Activated CD4-positive, alpha-beta T cell treated with anti-CD3 and anti-CD28 coated beads, Interleukin-2, Interleukin-6, amounts not matched to agents 100 ng/mL and 50 ng/mL, durations not matched to agents 16 hours and 8 hours (primary cell): ENCODE data around the gene RAET1L.
"Not testable (repeated sequence)": the region's sequence is repeated elsewhere in the genome, so short reads cannot be mapped to it uniquely, and the experiment has no call there.

Source experiments
- DNase-seq: peaks from one replicate; pipeline ENCODE4 v3.0.0-alpha.2; 2020

RAET1L gene

DNA sequence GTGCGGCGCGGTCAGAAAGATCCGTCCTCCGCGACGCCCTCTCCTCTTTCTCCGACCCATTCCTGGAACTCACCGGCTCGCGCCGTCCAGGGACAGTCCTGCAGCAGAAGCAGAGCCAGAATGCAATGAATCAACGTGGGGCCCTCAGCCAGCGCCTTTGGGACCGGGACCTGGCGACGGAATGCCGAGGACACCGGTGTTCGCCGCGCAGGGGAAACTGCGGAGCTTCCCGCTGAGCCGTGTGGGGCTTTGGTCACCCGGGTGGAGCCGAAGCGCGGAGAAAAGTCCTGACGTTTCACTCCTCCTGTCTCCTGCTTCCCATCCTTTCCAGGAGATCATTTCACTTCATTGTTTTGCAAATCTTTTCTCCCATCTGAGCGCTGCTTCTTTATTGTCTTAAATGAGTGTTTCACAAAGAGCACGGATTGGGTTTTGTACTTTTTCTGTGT lies 35.1 kb downstream of the RAET1L start:
- no peak for DNase-seq

DNA sequence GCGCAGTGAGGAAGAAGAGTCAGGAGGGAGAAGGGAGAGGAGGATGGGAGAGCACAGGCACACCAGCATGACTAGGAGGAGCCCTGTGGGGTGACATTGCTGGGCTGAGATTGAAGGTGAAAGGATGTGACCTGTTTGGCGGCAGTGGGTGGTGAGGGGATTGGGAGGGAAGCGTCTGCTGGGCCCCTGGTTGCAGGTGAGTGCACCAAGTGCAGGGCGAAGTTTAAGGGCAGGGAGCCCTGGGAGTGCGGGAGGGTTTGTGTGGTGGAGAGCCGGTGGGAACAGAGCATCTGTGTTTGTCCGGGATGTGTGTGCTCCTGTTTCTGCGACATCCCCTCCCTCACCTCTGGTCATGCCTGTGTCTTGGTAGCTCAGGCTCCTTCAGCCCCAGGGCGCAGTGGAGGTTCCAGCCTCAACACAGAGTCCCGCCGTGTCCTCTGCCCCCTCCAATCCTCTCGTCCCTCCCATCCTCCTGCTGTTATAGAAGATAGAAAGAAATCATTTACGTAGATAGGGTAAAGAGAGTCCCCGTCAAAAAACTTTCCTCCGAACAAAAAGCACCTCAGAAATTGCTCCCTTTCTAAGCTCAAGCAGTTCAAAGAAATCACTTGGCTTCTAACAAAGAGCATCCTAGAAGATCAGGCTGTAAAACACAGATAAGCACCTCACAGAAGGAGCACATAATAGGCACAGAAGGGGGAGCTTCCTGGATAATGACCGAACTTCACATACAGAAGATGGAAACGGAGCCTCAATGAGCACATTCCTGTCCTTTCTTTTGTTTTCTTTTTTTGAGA lies 36.6 kb downstream of the RAET1L start:
- DNase-seq = no peak

- DNase-seq = no peak
Measured at GRCh38 chr6:149987602-149988107, 37.7 kb downstream of the RAET1L start.

DNA sequence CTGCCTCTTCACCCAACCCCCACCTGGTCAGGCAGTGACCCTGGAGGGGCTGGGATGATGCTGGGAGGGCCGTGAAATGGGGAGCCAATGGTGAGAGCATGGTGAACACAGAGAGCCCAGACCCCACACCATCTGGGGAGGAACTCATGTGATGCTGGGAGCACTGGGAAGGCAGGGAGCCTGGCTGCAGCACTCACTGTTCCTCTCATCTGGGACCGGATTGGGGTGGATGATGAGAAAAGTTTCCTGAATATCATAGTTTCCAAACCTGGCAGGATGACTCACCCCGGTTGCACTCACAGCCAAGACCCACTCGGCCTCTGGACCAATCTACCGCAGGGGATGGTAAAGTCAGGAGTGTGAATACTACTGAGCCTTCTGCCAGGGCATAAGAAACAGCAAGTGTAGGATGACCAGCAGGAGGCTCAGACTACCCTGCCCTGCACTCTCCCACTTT lies 39.8 kb downstream of the RAET1L start:
- DNase-seq = no peak

DNA sequence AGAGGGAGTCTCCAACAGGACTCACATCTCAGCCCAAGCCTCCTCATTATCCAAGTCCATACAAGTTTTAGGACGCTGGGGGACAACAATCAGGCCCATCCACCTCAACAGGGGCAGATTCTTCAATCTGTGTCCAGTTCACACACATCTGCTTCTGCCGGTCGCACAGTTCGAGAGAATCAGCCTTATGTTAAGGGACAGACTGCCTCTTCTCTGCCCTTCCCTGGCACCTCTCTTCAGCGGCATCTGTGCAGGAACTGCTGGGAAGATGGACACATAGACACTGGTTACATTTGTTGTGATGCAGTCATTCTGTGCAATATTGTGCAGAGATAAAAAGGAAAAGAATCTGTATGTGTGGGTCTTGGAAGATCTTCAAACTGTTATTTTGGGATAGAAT lies 40.6 kb downstream of the RAET1L start:
- no peak for DNase-seq

DNA sequence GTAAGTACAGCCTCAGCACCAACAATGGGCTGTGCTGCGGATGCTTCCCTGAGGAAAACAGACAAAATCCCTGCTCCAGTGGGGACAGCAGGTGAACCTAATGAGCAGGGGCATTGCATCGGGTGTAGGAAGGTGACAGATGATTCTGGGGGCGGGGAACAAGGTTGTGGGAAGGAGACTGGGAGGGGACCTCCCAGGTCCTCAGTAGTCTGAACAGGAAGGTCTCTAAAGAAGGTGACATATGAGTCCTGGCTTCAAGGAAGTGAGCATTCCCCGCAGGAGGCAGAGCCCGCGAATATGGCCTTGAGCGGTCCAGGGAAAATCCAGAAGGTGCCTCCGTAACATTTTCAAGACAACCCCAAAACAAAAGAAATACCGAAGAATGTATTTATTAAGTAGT lies 42.2 kb downstream of the RAET1L start:
- no peak for DNase-seq

- DNase-seq = no peak
Measured at GRCh38 chr6:149979293-149979692, 46.0 kb downstream of the RAET1L start.

DNA sequence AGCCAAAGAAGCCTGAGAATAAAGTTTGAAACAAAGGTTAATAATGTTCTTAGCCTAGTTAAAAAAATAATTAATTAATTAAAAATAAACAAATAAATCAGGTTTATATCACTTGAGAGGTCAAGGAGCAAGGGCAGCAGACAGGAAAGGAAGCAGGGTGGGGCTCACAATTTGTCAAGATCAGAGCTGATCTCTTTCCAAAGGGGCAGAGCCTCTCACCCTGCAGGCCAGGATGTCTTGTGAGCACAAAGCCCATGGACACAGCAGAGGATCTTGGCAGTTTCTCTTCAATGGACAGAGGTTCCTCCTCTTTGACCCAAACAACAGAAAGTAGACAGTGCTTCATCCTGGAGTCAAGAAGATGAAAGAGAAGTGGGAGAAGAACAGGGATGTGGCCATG lies 46.7 kb downstream of the RAET1L start:
- DNase-seq = no peak

GRCh38 chr6:149977221-149977620 lies 48.1 kb downstream of the RAET1L start:
- no peak for DNase-seq

DNA sequence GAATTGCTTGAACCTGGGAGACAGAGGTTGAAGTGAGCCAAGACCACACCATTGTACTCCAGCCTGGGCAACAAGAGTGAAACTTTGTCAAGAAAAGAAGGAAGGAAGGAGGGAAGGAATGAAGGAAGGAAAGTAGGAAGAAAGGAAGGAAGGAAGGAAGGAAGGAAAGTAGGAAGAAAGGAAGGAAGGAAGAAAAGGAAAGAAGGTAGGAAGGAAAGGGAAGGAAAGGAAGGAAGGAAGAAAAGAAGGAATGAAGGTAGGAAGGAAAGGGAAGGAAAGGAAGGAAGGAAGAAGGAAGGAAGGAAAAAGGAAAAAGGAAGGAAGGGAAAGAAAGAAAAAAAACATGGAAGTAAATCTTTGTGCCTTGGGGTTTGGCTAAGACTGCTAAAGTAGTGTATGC lies 49.9 kb downstream of the RAET1L start:
- no peak for DNase-seq

DNA sequence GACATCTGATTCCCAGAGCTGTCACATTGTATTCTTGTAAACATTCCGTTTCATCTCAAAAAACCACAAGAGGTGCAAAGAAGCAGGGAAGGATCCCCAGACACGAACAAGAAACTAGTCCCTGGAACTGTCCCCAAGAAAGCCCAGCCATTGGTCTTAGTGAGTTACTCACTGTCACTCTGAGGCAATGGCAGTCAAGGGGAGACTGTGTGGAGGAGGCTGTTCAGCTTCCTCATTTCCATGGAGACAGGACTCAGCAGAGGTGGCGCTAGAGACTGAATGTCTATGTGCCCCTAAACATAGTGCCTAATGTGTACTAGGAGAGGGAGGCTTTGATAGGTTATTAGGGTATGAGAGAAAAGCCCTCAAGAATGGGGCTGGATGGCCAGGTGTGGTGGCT lies 50.5 kb downstream of the RAET1L start:
- no peak for DNase-seq

DNA sequence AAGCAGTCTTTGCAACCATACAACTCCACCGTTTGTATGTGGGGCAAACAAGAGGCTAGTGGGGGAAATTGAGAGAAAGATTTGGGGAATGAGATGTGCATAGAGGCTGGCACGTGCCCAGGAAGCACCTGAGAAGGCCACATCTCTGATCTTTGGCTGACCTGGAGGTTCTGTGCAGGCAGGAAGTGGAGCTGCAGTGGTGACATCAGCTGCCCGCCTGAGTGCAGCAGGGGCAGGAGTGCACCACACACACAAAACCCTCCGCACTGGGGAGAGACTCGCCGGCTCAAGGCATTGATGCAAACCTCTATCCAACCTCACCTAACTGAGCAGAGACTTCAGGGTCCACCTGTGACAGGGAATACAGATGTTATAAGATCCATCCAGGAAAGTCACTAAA lies 50.9 kb downstream of the RAET1L start:
- DNase-seq = not testable (repeated sequence)

- no peak for DNase-seq
Measured at GRCh38 chr6:149969635-149970034, 55.7 kb downstream of the RAET1L start.

DNA sequence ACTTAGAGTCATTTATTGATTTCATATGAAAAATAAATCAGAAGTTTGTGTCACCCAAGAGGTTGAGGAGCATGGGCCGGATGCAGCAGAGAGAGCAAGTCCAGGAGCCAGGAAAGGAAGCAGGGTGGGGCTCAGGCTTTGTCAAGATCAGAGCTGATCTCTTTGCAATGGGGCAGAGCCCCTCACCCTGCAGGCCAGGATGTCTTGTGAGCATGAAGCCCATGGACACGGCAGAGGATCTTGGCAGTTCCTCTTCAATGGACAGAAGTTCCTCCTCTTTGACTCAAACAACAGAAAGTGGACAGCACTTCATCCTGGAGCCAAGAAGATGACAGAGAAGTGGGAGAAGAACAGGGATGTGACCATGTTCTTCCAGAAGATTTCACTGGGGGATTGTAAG lies 56.4 kb downstream of the RAET1L start:
- not testable (repeated sequence) for DNase-seq
